K562 (cell line): Measurements from ENCODE around the gene INPP5D. TPM values are rescaled to one million over a fixed set of nuclear protein-coding genes. Genes with fewer than 3 reads are reported as not detected.

Experiments
- ATAC-seq: fragments of 200-7000 bp; cut with Tn5 transposase; 3 replicates; pipeline ENCODE4 v1.9.1; 2020; ENCODE audit warnings: moderate library complexity
- BruUV-seq: library from RNA; stranded (reverse); fragments of 400-500 nt; replicated peaks from 2 replicates; lab custom pipeline; 2021; lab: Mats Ljungman, UMichigan
- CTCF ChIA-PET: fragments of 300-600 bp; formaldehyde crosslinking; extraction: SDS; loops from one replicate; lab custom pipeline; 2021; ENCODE audit warnings: low intra/inter-chr PET ratio; lab: Yijun Ruan, JAX
- POLR2A ChIA-PET: fragments of 300-600, 350-650 bp; sonication (Branson Sonifier 250); formaldehyde crosslinking; extraction: SDS; loops from one replicate; lab custom pipeline; 2021; ENCODE audit warnings: antibody characterized with exemption, inconsistent platforms; lab: Yijun Ruan, JAX
- DNase-seq, 4 experiments: peaks; one replicate each; pipeline versions ENCODE4 v3.0.0 to v3.0.0-alpha.2; 2011 to 2018; ENCODE audit warnings: low spot score in 3 of 4, mixed read lengths in 3 of 4; ENCODE audit errors: extremely low read depth in 1 of 4
- FAIRE-seq: peaks from 2 replicates; lab custom pipeline; 2011; peaks lifted over from hg19 to GRCh38; lab: Jason Lieb, UNC
- H2AFZ ChIP-seq: 2 replicates; pipeline ENCODE4 v1.6.0; 2011; ENCODE audit warnings: low read depth, low read length, control low read depth, inconsistent platforms
- H3K27ac ChIP-seq: fragments of 200-600 bp; 3 replicates; pipeline ENCODE4 v1.8.0; 2011; ENCODE audit warnings: low read depth, mild to moderate bottlenecking, control low read depth, inconsistent platforms, low read length, moderate library complexity, mixed read lengths; ENCODE audit errors: extremely low read depth
- H3K27me3 ChIP-seq, 2 experiments: fragments of 300-600 bp in 1 of 2; 2 replicates in 1 of 2; 3 replicates in 1 of 2; pipeline versions ENCODE4 v1.6.0 to v1.8.0; 2011; ENCODE audit warnings: inconsistent platforms in 2 of 2, low read length in 2 of 2, mild to moderate bottlenecking in 1 of 2, mixed read lengths in 1 of 2, moderate library complexity in 1 of 2; ENCODE audit not compliant: control insufficient read depth in 2 of 2, insufficient read depth in 2 of 2
- H3K36me3 ChIP-seq: fragments of 300-600 bp; 3 replicates; pipeline ENCODE4 v1.8.0; 2011; ENCODE audit warnings: mild to moderate bottlenecking, low read length, inconsistent platforms; ENCODE audit not compliant: control insufficient read depth, insufficient read depth
- H3K4me1 ChIP-seq, 2 experiments: fragments of 200-600 bp in 1 of 2; replicated peaks in 1 of 2; 2 replicates in 1 of 2; 3 replicates in 1 of 2; pipeline versions ENCODE4 v1.5.1 to v1.8.0; 2011; ENCODE audit warnings: inconsistent platforms in 2 of 2, low read length in 2 of 2, mild to moderate bottlenecking in 1 of 2, mixed read lengths in 1 of 2, moderate library complexity in 1 of 2; ENCODE audit not compliant: control insufficient read depth in 2 of 2, insufficient read depth in 2 of 2
- H3K4me2 ChIP-seq: 2 replicates; pipeline ENCODE4 v1.6.1; 2011; ENCODE audit warnings: low read length, control low read depth, inconsistent platforms, mixed read lengths; ENCODE audit not compliant: insufficient read depth
- H3K4me3 ChIP-seq: fragments of 200-600 bp; sonication (generic), shearing (Covaris generic); 2 replicates; pipeline ENCODE4 v1.5.1; 2016; ENCODE audit warnings: control low read depth, inconsistent platforms
- H3K79me2 ChIP-seq: fragments of 200-600 bp; 3 replicates; pipeline ENCODE4 v1.8.0; 2011; ENCODE audit warnings: low read length, inconsistent platforms; ENCODE audit not compliant: control insufficient read depth, insufficient read depth
- H3K9ac ChIP-seq, 2 experiments: 2 replicates each; pipeline versions ENCODE4 v1.6.0 to v1.6.1; 2011; ENCODE audit warnings: low read depth in 2 of 2, low read length in 2 of 2, control low read depth in 1 of 2, inconsistent platforms in 1 of 2, mild to moderate bottlenecking in 1 of 2, mixed read lengths in 1 of 2; ENCODE audit not compliant: insufficient read depth in 1 of 2
- H3K9me1 ChIP-seq: one replicate; pipeline ENCODE4 v1.6.0; 2011; ENCODE audit warnings: inconsistent platforms, mild to moderate bottlenecking, low read length, moderate library complexity; ENCODE audit not compliant: control insufficient read depth, insufficient read depth
- H3K9me3 ChIP-seq: replicated peaks from 2 replicates; pipeline ENCODE4 v1.5.1; 2011; ENCODE audit warnings: low read depth, low read length, inconsistent platforms; ENCODE audit not compliant: control insufficient read depth, insufficient read depth
- H4K20me1 ChIP-seq: replicated peaks from 2 replicates; pipeline ENCODE4 v1.6.1; 2011; ENCODE audit warnings: low read length, inconsistent platforms, mixed read lengths; ENCODE audit not compliant: control insufficient read depth, insufficient read depth
- CCAR2 ChIP-seq: fragments of 200-400 bp; formaldehyde crosslinking; IDR thresholded peaks from 2 replicates; pipeline ENCODE4 v1.6.1; 2017; ENCODE audit warnings: mild to moderate bottlenecking, low read depth, low read length
- NFRKB ChIP-seq: fragments of 450-650 bp; IDR thresholded peaks from 2 replicates; pipeline ENCODE4 v1.6.1; 2016; ENCODE audit warnings: low read depth
- STAT6 ChIP-seq: sonication (generic); formaldehyde crosslinking; IDR thresholded peaks from 2 replicates; pipeline ENCODE4 v1.8.1; 2023; ENCODE audit warnings: mild to moderate bottlenecking, missing genetic modification reagents
- ZNF316 ChIP-seq: fragments of 450-650 bp; IDR thresholded peaks from 2 replicates; pipeline ENCODE4 v1.6.1; 2016
- ZNF778 ChIP-seq: fragments of 450-650 bp; formaldehyde crosslinking; IDR thresholded peaks from 2 replicates; pipeline ENCODE4 v1.4.0; 2020; ENCODE audit warnings: mild to moderate bottlenecking, moderate library complexity
- WGBS: fragments of 100-300 bp; shearing (Covaris generic); methylation state at CpG from one replicate; pipeline ENCODE4 v1.1.6; 2016; ENCODE audit warnings: low coverage, mixed read lengths; ENCODE audit not compliant: insufficient coverage; ENCODE audit errors: missing lambda C conversion rate; 5-methylcytosine and 5-hydroxymethylcytosine counted together
- in situ Hi-C: fragments of 300-500 bp; cut with MboI; formaldehyde crosslinking; loops from 4 replicates; pipeline ENCODE4 v1.15.0; 2018; ENCODE audit warnings: inconsistent platforms, mixed read lengths
- intact Hi-C: fragments of 100-400 bp; cut with micrococcal nuclease; formaldehyde crosslinking; loops from 2 replicates; pipeline ENCODE4 v1.14.2; 2022
- polyA plus RNA-seq, 8 experiments: library from polyadenylated mRNA; depleted of rRNA in 4 of 8; stranded (reverse) in 5 of 8; unstranded in 3 of 8; fragments of >200 nt; fragmentation: Nextera tagmentation in 2 of 8; fragmentation: Illumina TruSeq in 1 of 8; extraction: Ambion mirVana in 2 of 8; extraction: Trizol in 1 of 8; gene quantifications; 2 replicates each; pipeline versions ENCODE4 v1.2.1 to v1.2.3, GENCODE V29; 2011 to 2014; ENCODE audit warnings: inconsistent platforms in 1 of 8, missing spikeins in 1 of 8
- total RNA-seq, 7 experiments: library from RNA; depleted of rRNA in 6 of 7; stranded (reverse); fragments of >200 nt in 6 of 7; fragmentation: Illumina TruSeq in 2 of 7; extraction: Trizol in 2 of 7; gene quantifications; 2 replicates each; pipeline versions ENCODE4 v1.2.1 to v1.2.3, GENCODE V29; 2011 to 2021; ENCODE audit warnings: low replicate concordance in 1 of 7

The INPP5D gene
- total and polyA plus RNA-seq, 9 of the 15 experiments (the other 6 are each of a cell fraction or from before 2014, with no cell fraction given) = 0.55 to 6.2 (median 2.2) TPM

- intact Hi-C loops = no loop called here
Measured at GRCh38 chr2:233088972-233089345, 28.8 kb downstream of the INPP5D start.

More at GRCh38 chr2:233088972-233089345, 28.8 kb downstream of the INPP5D start:
- Histone ChIP-seq H3K27ac (no peak overlapping the region), H3K4me3 (no peak overlapping the region), H4K20me1 (no peaks in the 10 kb centered on the region), H3K4me2 (no peak overlapping the region), H3K4me1 (peaks cover 38 to 42% of the 10 kb centered on the region in 2 experiments), H3K9me1 (peaks cover 2% of the 10 kb centered on the region), H3K79me2 (no peaks in the 10 kb centered on the region), H2AFZ (no peak overlapping the region), H3K9me3 (no peaks in the 10 kb centered on the region), H3K36me3 (no peaks in the 10 kb centered on the region), H3K9ac (0 out of 4 replicates have a peak overlapping the region, but pooled peaks of 1 of the 2 experiments have one; percentile 60), H3K27me3 (no peaks in the 10 kb centered on the region)
- FAIRE-seq (no peak), DNase-seq (no peak), ATAC-seq (no peak)
- in situ Hi-C loops = no loop called here
- ChIA-PET POLR2A (interaction anchor here (0.7 kb wide), 1 partner anchor 25 kb away, joined by 3 read pairs; no protein-coding TSS in a partner anchor), CTCF (no interaction called here)
- no TSS peak for BruUV-seq
- 88% methylated on average over 5 of the region's 8 CpGs for WGBS
- TF ChIP-seq CCAR2 (no peak), NFRKB (no peak), ZNF316 (no peak), STAT6 (CRISPR knock-in tag) (no peak), ZNF778 (CRISPR knock-in tag) (no peak)
